MG63 (cell line): ENCODE data around the gene FUNDC1. TPM values are rescaled to one million over a fixed set of nuclear protein-coding genes. Genes with fewer than 3 reads are reported as not detected.
A peak's percentile ranks its signal among the peaks of the same experiment; 100 is the strongest.
"Not testable (repeated sequence)": the region's sequence is repeated elsewhere in the genome, so short reads cannot be mapped to it uniquely, and the experiment has no call there.

ENCODE experiments used
- DNase-seq: peaks from one replicate; pipeline ENCODE4 v3.0.0-alpha.2; 2020
- H3K27me3 ChIP-seq: fragments of 250-450 bp; sonication (Bioruptor Pico); 2 replicates; pipeline ENCODE4 v1.5.1; 2020; ENCODE audit warnings: mild to moderate bottlenecking, moderate library complexity
- H3K36me3 ChIP-seq: fragments of 250-450 bp; sonication (Bioruptor Pico); 2 replicates; pipeline ENCODE4 v1.5.1; 2020; ENCODE audit warnings: mild to moderate bottlenecking, moderate library complexity
- H3K4me3 ChIP-seq: fragments of 250-450 bp; sonication (Bioruptor Pico); 2 replicates; pipeline ENCODE4 v1.5.1; 2020; ENCODE audit warnings: mild to moderate bottlenecking, moderate library complexity
- H3K9me3 ChIP-seq: fragments of 250-450 bp; sonication (Bioruptor Pico); 2 replicates; pipeline ENCODE4 v1.5.1; 2020; ENCODE audit warnings: mild to moderate bottlenecking, moderate library complexity
- total RNA-seq: library from RNA; depleted of rRNA; stranded (reverse); fragments of >200 nt; shearing (Covaris generic); gene quantifications from 2 replicates; pipeline ENCODE4 v1.2.3, GENCODE V29; 2014; ENCODE audit warnings: low replicate concordance; rRNA removed

The FUNDC1 gene, protein sequence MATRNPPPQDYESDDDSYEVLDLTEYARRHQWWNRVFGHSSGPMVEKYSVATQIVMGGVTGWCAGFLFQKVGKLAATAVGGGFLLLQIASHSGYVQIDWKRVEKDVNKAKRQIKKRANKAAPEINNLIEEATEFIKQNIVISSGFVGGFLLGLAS
- 20.4 and 24.3 TPM in 2 replicates for total RNA-seq

DNA sequence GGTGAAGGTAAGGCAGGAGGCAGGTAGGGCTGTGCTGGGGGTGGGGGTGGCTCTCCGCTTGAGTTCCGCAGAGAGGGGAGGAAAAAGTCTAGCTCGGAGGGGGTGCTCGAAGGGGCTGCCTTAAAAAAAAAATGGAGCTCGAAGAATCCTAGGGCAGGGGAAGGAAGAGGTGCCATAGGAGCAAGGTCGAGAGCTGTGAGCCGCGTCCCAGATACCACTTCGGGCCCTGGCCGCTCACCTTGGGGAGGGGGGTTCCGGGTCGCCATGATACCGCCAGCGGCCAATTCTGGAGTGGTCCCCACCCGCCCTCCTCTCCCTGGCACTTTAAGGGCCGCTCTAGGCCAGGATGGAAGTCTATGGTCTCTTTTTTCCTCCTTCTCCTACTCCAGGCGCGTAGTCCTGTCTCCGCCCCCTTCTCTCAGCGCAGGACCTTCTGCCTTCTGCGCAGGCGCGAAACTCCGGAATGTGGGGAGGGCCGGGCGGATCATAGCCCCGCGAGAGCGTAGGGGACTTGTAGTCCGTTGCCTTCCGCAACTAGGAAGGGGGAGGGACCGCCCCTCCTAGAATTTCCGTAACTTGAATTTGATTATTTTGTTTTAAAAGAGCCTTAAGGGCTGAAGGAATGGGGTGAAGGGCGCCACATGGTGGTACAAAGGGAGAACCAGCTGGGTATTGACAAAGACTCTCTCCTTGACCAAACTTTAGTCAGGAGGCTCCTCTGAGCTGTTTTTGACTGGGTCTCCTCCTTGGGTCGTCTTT, at the start of gene FUNDC1:
Gene FUNDC1, minus strand, starts transcription at position 293 of the 759 bp plus-strand sequence. Its CDS starts 27 bp downstream, at position 266.
- no peaks in the 10 kb centered on the region for H3K9me3 ChIP-seq
- peak within 1 kb of the TSS; percentile 59 for H3K4me3 ChIP-seq
- no peaks in the 10 kb centered on the region for H3K36me3 ChIP-seq
- H3K27me3 ChIP-seq: no peaks in the 10 kb centered on the region
- peak; percentile 90 for DNase-seq

DNA sequence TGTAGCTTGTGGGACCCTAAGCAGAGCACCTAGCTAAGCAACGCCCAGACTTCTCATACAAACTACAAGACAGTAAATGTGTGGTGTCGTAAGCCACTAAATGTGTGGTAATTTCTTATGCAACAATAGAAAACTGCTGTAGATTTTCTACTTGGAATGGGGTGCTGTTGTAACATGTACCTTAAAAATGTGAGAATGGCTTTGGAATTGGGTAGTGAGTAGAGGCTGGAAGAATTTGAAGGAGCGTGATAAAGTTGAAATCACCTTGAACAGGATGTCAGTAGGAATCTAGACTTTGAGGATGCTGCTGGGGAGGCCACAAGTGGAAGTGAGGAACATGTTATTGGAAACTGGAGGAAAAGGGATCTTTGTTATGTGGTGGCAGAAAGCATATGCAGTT, 43.2 kb upstream of the FUNDC1 start:
- Histone ChIP-seq H3K4me3 (no peak overlapping the region), H3K9me3 (no peaks in the 10 kb centered on the region), H3K27me3 (no peaks in the 10 kb centered on the region), H3K36me3 (no peaks in the 10 kb centered on the region)
- DNase-seq: no peak

DNA sequence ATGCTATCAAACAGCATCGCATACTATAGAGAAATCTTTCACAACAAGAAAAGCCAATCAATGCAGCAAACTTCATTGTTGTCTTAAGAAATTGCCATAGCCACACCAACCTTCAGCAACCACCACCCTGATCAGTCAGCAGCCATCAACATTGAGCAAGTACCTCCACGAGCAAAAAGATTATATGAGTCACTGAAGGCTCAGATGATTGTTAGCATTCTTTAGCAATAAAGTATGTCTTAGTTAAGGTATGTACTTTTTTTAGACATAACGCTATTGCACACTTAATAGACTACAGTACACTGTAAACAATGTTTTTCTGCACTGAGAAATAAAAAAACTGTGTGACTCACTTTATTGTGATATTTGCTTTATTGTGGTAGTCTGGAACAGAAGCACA, 37.8 kb upstream of the FUNDC1 start:
- Histone ChIP-seq H3K36me3 (no peaks in the 10 kb centered on the region), H3K4me3 (no peak overlapping the region), H3K9me3 (no peaks in the 10 kb centered on the region), H3K27me3 (no peaks in the 10 kb centered on the region)
- DNase-seq: peak; percentile 54

DNA sequence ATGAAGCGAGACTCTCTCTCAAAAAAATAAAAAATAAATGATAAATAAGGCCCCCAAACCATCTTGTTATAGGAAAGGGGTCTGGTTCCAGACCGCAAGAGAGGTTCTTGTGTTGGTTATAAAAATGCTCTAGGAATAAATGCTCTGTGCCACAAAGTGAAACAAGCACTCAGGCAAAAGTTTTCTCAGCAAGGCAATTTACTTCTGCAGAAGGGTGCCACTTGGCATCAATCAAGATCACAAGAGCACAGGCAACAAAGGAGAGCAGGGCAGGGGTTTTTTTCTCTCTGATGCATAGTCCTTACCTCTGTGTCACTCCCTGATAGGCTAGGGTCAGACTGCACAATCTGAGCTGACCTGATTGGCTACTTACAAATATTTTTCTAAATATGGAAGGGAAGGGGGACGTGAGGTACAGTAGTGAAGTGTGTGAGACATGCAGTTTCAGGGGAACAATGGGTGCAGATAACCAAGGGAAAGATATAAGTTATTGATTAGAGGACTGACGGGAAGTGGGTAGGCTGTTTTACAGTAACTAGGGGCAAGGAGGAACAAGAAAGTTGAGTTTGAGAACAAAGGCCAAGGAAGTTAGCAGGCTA, 29.8 kb upstream of the FUNDC1 start:
- Histone ChIP-seq H3K27me3 (no peaks in the 10 kb centered on the region), H3K36me3 (no peaks in the 10 kb centered on the region), H3K4me3 (no peak overlapping the region), H3K9me3 (no peaks in the 10 kb centered on the region)
- no peak for DNase-seq

DNA sequence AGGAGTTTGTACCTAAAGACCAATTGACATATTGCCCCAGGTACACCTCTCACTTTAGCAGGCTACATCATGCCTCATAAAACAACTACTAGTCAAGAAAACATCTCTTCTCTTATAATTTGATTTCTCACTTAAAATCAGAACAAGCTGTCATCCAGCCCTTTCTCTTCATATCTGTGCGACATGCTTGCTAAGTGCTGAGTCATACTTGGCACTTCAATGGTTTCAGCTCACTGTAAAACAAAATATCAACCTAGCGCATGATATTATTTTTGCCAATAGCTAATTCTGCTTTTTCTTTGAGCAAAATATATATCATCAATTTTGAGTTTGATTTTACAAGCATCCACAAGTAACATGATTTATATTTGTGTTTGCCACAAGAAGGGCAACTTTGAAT, 27.9 kb upstream of the FUNDC1 start:
- DNase-seq: peak; percentile 14
- no peaks in the 10 kb centered on the region for H3K27me3 ChIP-seq
- no peaks in the 10 kb centered on the region for H3K9me3 ChIP-seq
- no peak overlapping the region for H3K4me3 ChIP-seq
- no peaks in the 10 kb centered on the region for H3K36me3 ChIP-seq

DNA sequence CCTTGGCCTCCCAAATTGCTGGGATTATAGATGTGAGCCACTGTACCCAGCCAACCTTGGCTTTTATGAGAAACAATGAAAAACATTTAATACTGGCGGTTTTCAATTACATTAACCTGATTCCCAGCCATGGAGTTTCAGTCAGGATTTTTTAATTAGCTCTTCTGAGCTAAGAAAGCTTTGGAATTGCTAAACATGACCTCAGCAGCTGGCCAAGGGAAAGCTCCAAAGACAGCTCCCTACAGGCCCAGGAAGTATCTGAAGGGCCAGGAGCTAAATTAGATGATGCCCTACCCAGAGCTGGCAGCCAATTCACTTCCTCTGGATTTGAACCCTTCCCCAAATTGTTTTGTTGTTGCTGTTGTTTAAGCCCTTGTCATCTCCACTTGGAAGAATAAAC, 26.5 kb upstream of the FUNDC1 start:
- Histone ChIP-seq H3K27me3 (no peaks in the 10 kb centered on the region), H3K4me3 (no peak overlapping the region), H3K9me3 (no peaks in the 10 kb centered on the region), H3K36me3 (no peaks in the 10 kb centered on the region)
- peak; percentile 20 for DNase-seq

DNA sequence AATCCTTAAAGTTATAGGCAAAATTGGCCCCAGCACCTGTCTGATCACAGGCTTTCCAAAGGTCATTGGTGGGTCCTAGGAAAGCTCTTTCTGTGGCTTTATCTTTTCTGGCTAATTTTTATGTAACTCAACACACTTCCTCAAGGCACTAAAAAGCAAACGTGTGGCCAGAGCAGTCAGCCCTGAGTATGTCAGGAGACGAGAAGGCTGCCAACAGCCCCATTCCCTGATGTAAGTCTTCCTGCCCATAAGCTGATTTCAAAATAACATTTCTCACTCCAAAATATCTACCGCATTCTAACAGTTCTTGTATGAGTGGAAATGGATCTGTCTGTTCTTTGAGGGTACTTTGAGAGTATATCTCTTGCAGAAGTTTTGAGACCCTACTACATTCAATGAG, 25.5 kb upstream of the FUNDC1 start:
- no peaks in the 10 kb centered on the region for H3K27me3 ChIP-seq
- peak; percentile 39 for DNase-seq
- no peaks in the 10 kb centered on the region for H3K9me3 ChIP-seq
- no peak overlapping the region for H3K4me3 ChIP-seq
- H3K36me3 ChIP-seq: no peaks in the 10 kb centered on the region

DNA sequence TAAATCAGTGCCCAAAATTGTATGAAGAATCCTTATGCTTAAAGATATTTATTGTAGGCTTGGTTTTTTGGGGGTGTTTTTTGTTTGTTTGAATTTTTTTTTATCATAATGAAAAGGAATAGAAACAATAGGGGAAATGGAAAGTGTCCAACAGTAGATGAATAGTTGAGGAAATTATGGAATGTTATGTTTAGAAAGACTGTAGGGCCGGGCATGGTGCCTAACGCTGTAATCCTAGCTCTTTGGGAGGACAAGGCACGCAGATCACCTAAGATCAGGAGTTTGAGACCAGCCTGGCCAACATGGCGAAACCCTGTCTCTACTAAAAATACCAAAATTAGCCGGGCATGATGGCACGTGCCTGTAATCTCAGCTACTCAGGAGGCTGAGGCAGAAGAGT, 19.2 kb upstream of the FUNDC1 start:
- not testable (repeated sequence) for H3K9me3 ChIP-seq, H3K36me3 ChIP-seq, H3K4me3 ChIP-seq, H3K27me3 ChIP-seq
- DNase-seq: peak; percentile 18

DNA sequence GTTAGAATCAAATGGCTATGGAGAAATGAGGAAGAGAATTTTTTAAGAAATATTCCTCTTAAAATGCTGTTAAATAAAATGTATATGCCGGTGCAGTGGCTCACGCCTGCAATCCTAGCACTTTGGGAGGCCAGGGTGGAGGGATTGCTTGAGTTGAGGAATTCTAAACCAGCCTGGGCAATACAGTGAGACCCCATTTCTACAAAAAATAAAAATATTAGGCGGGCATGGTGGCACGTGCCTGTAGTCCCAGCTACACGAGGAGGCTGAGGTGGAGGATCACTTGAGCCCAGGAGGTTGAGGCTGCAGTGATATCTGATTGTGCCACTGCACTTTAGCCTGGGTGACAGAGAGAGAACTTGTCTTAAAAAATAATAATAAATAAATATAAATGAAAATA, 7.9 kb upstream of the FUNDC1 start:
- Histone ChIP-seq H3K9me3 (no peaks in the 10 kb centered on the region), H3K27me3 (no peaks in the 10 kb centered on the region), H3K4me3 (no peak overlapping the region), H3K36me3 (no peaks in the 10 kb centered on the region)
- DNase-seq: no peak

DNA sequence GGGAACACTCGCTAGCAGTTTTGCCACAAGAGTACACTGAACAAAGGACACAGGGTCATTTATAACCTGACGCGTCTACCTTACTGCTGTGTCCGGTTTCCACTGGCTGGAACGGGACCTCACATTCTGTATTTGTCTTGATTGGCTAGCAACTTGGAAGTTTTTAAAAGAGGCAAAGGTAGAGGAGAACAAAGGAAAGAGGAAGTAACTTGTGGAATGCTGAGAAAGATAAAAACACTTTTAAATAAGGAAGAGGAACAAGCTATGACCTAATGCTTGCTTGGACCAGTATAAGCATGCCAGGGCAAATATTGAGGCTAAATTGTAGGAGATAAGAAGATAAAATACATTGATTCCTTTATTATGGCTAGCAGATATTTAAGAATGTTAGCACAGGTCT, 2.8 kb upstream of the FUNDC1 start:
- not testable (repeated sequence) for H3K9me3 ChIP-seq, H3K4me3 ChIP-seq, H3K27me3 ChIP-seq, DNase-seq, H3K36me3 ChIP-seq

DNA sequence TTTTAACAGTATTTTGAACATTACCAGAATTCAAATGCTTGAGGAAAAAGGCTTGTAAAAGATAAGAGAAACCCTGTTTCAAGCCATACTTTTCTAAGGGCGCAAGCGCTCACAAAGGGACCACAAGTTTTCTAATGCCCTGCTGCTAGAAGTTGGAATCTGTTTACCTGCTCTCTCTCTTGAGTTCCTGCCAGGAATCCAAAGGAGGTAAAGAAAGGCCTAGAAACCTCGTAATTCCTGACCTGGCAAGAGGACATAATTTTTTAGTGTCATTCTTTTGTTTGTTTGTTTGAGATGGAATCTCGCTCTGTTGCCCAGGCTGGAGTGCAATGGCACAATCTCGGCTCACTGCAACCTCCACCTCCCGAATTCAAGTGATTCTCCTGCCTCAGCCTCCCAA, 1.4 kb upstream of the FUNDC1 start:
- Histone ChIP-seq H3K9me3 (no peaks in the 10 kb centered on the region), H3K4me3 (no peak overlapping the region), H3K36me3 (no peaks in the 10 kb centered on the region), H3K27me3 (no peaks in the 10 kb centered on the region)
- no peak for DNase-seq

DNA sequence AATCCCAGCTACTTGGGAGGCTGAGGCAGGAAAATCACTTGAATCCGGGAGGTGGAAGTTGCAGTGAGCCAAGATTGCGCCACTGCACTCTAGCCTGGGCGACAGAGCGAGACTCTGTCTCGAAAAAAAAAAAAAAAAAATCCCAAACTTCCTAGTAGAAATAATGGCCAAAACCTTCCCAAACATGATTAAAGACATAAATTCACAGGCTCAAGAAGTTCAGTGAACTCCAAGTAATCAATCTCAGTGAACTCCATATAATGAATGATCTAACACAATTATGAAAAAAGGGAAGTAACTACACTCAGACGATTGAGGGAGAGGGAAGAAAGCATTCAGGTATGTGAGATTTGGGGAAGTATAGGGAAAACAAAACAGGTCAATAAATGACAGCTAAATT, 6.5 kb downstream of the FUNDC1 start:
- H3K4me3 ChIP-seq: no peak overlapping the region
- peaks cover 3% of the 10 kb centered on the region; the same call in 1 of the 2 replicates for H3K36me3 ChIP-seq
- H3K9me3 ChIP-seq: no peaks in the 10 kb centered on the region
- DNase-seq: no peak
- no peaks in the 10 kb centered on the region for H3K27me3 ChIP-seq

DNA sequence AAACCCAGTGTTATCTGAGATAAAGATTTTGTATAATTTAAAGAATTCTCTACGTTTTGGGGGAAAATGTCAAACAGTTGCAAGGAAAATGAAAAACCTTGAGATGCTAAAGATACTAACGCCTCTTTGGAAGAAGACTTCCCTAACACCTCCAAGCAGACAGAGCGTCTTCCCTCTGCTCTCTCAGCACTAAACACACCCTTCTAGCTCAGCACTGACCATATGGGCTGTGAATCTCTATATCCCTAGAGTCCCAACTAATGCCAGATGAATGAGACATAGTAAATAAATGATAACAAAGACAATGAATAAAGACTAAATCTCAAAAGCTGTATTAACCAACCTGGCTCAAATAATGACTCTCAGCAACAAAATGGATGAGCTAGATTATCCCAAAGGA, 13.3 kb downstream of the FUNDC1 start:
- H3K36me3 ChIP-seq: no peaks in the 10 kb centered on the region
- DNase-seq: no peak
- H3K9me3 ChIP-seq: no peaks in the 10 kb centered on the region
- no peak overlapping the region for H3K4me3 ChIP-seq
- H3K27me3 ChIP-seq: no peaks in the 10 kb centered on the region

DNA sequence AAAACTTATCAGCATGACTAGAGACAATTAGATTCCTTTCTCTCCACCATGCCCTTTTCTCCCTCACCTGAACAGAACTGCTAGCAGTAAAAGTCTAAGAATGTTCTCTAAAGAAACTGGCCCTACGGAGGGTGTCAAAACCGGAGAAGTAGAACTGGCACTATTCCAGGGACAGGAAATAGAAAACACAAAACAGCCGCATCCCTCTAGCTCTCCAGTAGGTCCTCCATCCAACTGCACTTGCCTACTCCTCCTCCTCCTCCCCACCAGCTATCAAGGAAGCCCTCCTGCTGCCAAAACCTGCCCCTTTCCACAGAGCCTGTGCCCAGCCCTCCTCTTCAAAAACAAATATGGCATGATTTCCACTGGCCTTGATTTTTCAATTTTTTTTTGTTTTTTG, 28.4 kb downstream of the FUNDC1 start:
- no peaks in the 10 kb centered on the region for H3K36me3 ChIP-seq
- no peak for DNase-seq
- H3K9me3 ChIP-seq: no peaks in the 10 kb centered on the region

DNA sequence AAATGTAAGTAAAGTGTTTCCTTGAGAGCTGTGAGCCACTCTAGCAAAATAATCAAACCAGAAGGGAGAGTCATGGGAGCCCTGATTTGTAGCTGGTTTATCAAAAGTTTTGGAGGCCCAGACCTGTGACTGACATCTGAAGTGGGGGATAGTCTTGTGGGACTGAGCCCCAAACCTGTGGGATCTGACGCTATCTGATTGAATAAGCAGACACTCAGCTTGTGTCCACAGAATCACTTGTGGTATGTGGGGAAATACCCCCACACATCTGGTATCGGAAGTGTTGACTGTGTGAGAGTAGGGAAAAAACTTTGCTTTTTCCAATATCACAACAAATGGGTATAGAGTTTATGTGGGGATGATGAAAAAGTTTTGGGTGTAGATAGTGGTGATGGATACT, 35.4 kb downstream of the FUNDC1 start:
- Histone ChIP-seq H3K36me3 (no peaks in the 10 kb centered on the region), H3K27me3 (no peaks in the 10 kb centered on the region), H3K4me3 (no peak overlapping the region), H3K9me3 (no peaks in the 10 kb centered on the region)
- DNase-seq: no peak

More for the DNA sequence above, 28.4 kb downstream of the FUNDC1 start:
- Histone ChIP-seq H3K4me3 (no peak overlapping the region), H3K27me3 (no peaks in the 10 kb centered on the region)

DNA sequence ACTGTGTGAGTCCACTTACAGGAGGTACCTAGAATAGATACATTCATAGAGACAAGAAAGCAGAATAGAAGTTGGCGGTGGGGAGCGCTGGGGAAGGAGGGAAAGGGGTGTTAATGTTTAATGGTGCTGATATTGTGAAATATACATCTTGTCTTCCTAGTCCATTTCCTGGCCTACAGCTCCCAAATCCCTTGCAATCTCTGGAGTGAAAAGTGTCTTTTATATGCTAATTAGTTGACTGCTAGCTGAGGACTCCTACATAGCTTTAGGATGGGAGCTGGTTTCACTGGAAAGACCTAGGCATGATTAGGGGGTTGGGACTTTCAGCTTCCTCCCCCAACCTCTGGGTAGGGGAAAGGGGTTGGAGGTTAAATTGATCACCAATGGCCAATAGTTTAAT, 36.0 kb downstream of the FUNDC1 start:
- DNase-seq: no peak
- Histone ChIP-seq H3K27me3 (no peaks in the 10 kb centered on the region), H3K36me3 (no peaks in the 10 kb centered on the region), H3K9me3 (no peaks in the 10 kb centered on the region), H3K4me3 (no peak overlapping the region)

DNA sequence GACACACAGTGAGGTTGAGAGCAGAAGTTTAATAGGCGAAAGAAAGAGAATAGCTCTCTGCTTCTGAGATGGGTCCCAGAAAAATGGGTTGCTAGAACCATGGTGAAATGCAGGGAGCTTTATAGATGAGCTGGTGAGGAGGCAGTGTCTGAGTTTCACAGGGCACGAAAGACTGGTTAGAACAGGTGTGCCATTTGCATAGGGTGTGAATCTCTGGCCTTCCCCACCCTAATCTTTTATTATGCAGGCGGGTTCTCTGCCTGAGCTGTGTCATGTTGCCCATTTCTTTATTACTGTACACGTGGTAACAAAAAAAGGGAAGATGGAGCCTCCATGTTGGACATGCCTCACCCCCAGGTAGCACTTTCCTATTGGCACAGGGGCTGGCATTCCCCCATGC, 39.1 kb downstream of the FUNDC1 start:
- Histone ChIP-seq H3K36me3 (no peaks in the 10 kb centered on the region), H3K4me3 (no peak overlapping the region), H3K27me3 (no peaks in the 10 kb centered on the region), H3K9me3 (no peaks in the 10 kb centered on the region)
- no peak for DNase-seq

DNA sequence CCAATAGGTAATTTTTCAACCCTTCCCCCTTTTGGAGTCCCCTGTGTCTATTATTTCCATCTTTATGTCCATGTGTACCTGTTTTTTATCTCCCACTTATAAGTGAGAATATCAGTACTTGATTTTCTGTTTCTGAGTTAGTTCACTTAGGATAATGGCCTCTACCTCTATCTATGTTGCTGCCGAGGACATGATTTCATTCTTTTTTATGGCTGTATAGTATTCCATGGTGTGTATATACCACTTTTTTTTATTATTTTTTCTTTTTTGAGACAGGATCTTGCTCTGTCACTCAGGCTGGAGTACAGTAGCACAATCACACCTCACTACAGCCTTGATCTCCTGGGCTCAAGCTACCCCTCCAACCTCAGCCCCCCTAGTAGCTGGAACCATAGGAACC, 47.6 kb downstream of the FUNDC1 start:
- H3K4me3 ChIP-seq: no peak overlapping the region
- no peaks in the 10 kb centered on the region for H3K36me3 ChIP-seq
- H3K9me3 ChIP-seq: no peaks in the 10 kb centered on the region
- H3K27me3 ChIP-seq: no peaks in the 10 kb centered on the region
- DNase-seq: no peak
